ENCODE measurements around the gene PCSK9.

Gene PCSK9

DNA sequence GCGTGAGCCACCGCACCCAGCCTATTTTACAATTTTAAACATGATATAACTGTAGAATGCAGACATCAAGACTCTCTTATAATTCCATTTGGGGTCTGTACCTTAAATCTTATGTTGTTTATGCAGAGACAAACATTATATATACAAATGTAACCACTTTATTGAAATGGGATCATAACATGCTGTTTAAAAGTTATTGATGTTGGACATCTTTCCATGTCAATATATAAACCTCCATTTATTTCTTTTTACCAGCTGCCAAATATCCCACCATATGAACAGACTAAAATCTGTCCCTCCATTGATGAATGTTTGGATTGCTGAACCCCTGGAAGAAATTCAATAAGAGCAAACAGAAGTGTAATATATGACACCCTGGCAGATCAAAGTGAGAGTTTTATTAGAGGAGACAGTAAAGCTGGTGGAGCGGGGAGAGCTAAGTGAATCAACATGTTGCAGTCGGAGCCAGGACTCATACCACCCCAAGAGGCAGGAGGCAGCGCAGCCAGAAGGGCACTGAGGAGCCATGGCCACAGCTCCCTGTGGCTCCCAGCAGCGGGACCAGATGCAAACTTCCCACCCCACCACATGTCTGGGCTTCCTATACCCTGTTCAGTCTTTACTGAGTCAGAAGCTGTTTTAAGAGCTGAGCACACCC lies 4.7 kb upstream of the PCSK9 start:
- Histone ChIP-seq H3K9ac (ENCODE audit: low read depth, low read length) (no peak overlapping the region), H3K27ac (ENCODE audit: low read depth, low read length) (no peak overlapping the region), H3K36me3 (ENCODE audit: control insufficient read depth, insufficient read depth, low read length) (no peaks in the 10 kb centered on the region), H3K4me3 (ENCODE audit: low read depth, low read length) (no peak overlapping the region), H3K9me3 (ENCODE audit: control insufficient read depth, insufficient read depth, low read length) (no peaks in the 10 kb centered on the region; the same call in 1 of the 2 replicates), H3K27me3 (ENCODE audit: control insufficient read depth, insufficient read depth, low read length) (peaks cover 29% of the 10 kb centered on the region), H3K4me1 (ENCODE audit: control insufficient read depth, insufficient read depth, low read length) (peaks cover 8% of the 10 kb centered on the region)

DNA sequence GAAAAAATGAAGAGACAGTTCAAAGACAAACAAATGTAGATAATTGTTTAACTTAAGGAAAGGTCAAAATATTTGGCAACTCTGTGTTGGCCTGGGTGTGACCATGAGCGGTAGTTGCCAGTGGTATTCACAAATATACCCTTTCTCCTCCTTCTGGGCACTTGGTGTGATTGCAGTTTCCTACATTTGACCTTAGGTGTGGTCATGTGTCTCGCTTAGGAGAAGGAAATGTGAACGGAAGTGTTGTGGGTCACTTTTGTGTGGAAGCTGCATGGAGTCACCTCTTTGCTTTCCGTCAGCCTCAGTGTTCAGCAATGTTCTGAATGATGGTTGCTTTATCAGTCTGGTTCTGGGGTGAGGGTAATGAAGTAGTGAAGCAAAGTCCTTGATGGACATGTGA lies 3.4 kb upstream of the PCSK9 start:
- Histone ChIP-seq H3K36me3 (ENCODE audit: control insufficient read depth, insufficient read depth, low read length) (no peaks in the 10 kb centered on the region), H3K27me3 (ENCODE audit: control insufficient read depth, insufficient read depth, low read length) (peaks cover 42% of the 10 kb centered on the region), H3K9me3 (ENCODE audit: control insufficient read depth, insufficient read depth, low read length) (no peaks in the 10 kb centered on the region; the same call in 1 of the 2 replicates), H3K4me3 (ENCODE audit: low read depth, low read length) (no peak overlapping the region), H3K4me1 (ENCODE audit: control insufficient read depth, insufficient read depth, low read length) (peaks cover 15% of the 10 kb centered on the region), H3K27ac (ENCODE audit: low read depth, low read length) (no peak overlapping the region), H3K9ac (ENCODE audit: low read depth, low read length) (no peak overlapping the region)

DNA sequence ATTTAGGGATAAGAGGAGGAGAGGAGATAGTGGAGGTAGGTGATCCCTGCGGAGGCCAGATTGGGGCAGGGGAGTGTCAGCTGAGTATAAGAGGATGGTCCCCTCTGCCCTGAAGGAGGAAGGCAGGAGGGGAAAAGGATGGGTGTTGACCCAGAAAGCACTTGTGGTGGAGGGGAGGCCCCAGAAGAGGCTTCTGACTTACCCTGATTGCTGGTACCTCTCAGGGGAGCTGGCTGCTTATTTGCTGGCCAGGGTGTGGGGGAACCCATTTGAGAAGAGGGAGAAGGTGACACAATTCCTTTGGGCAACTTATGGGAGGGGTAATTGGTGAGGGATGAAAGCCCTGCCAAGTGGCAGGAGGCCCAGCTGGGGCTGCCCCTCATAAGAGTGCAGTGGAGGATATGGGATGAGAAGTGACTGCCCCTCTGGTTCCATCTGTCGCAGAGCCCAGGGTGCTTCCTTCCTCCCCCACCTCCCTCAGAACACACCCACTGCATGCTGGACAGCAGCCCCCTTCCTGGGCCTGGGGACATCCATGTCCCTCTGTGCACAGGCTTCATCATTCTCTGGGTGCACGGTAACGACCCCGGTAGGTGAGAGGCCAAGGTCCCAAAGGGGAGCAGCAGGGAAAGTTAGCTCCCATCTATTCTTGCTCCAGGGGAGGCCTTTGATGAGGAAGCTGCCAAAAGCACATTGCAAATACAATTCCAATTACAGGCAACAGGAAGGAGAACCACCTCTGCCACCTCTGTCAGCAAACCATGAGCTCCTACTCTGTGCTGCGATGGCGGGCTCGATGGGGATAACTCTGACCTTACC lies 1.4 kb upstream of the PCSK9 start:
- no peak overlapping the region for H3K27ac ChIP-seq (ENCODE audit: low read depth, low read length)
- peaks cover 18% of the 10 kb centered on the region for H3K4me1 ChIP-seq (ENCODE audit: control insufficient read depth, insufficient read depth, low read length)
- peaks cover 51% of the 10 kb centered on the region for H3K27me3 ChIP-seq (ENCODE audit: control insufficient read depth, insufficient read depth, low read length)
- H3K4me3 ChIP-seq (ENCODE audit: low read depth, low read length), result no peak overlapping the region
- no peak overlapping the region for H3K9ac ChIP-seq (ENCODE audit: low read depth, low read length)
- H3K36me3 ChIP-seq (ENCODE audit: control insufficient read depth, insufficient read depth, low read length), result no peaks in the 10 kb centered on the region; the same call in 1 of the 2 replicates
- H3K9me3 ChIP-seq (ENCODE audit: control insufficient read depth, insufficient read depth, low read length), result no peaks in the 10 kb centered on the region

DNA sequence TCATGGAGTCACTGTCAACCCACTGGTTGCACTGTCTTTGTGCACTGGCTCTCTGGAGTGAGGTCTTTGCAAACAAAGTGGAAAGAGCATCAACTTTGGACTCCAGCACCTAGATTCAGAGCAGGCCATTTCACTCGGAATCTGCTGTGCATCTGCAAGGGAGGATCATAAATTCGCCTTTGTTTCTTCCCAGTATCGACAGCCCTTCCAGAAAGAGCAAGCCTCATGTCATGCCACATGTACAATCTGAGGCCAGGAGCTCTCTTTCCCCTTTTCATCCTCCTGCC lies 853 bp upstream of the PCSK9 start:
- Histone ChIP-seq H3K27ac (ENCODE audit: low read depth, low read length) (no peak overlapping the region), H3K4me3 (ENCODE audit: low read depth, low read length) (no peak overlapping the region), H3K27me3 (ENCODE audit: control insufficient read depth, insufficient read depth, low read length) (peaks cover 51% of the 10 kb centered on the region), H3K9ac (ENCODE audit: low read depth, low read length) (no peak overlapping the region), H3K4me1 (ENCODE audit: control insufficient read depth, insufficient read depth, low read length) (peaks cover 23% of the 10 kb centered on the region), H3K9me3 (ENCODE audit: control insufficient read depth, insufficient read depth, low read length) (no peaks in the 10 kb centered on the region), H3K36me3 (ENCODE audit: control insufficient read depth, insufficient read depth, low read length) (peaks cover under 1% of the 10 kb centered on the region; the same call in 1 of the 2 replicates)

DNA sequence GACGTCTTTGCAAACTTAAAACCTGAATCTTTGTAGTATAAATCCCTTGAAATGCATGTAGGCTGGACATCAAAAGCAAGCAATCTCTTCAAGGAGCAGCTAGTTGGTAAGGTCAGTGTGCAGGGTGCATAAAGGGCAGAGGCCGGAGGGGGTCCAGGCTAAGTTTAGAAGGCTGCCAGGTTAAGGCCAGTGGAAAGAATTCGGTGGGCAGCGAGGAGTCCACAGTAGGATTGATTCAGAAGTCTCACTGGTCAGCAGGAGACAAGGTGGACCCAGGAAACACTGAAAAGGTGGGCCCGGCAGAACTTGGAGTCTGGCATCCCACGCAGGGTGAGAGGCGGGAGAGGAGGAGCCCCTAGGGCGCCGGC lies 390 bp upstream of the PCSK9 start:
- no peak overlapping the region for H3K27ac ChIP-seq (ENCODE audit: low read depth, low read length)
- H3K4me1 ChIP-seq (ENCODE audit: control insufficient read depth, insufficient read depth, low read length), result peaks cover 23% of the 10 kb centered on the region
- peaks cover 51% of the 10 kb centered on the region for H3K27me3 ChIP-seq (ENCODE audit: control insufficient read depth, insufficient read depth, low read length)
- H3K36me3 ChIP-seq (ENCODE audit: control insufficient read depth, insufficient read depth, low read length), result peaks cover 5% of the 10 kb centered on the region
- H3K9me3 ChIP-seq (ENCODE audit: control insufficient read depth, insufficient read depth, low read length), result no peaks in the 10 kb centered on the region
- H3K9ac ChIP-seq (ENCODE audit: low read depth, low read length), result 0 out of 2 replicates have a peak overlapping the region, but pooled peaks have one; percentile 53
- H3K4me3 ChIP-seq (ENCODE audit: low read depth, low read length), result peak overlapping the region; percentile 73; the same call in 1 of the 2 replicates

DNA sequence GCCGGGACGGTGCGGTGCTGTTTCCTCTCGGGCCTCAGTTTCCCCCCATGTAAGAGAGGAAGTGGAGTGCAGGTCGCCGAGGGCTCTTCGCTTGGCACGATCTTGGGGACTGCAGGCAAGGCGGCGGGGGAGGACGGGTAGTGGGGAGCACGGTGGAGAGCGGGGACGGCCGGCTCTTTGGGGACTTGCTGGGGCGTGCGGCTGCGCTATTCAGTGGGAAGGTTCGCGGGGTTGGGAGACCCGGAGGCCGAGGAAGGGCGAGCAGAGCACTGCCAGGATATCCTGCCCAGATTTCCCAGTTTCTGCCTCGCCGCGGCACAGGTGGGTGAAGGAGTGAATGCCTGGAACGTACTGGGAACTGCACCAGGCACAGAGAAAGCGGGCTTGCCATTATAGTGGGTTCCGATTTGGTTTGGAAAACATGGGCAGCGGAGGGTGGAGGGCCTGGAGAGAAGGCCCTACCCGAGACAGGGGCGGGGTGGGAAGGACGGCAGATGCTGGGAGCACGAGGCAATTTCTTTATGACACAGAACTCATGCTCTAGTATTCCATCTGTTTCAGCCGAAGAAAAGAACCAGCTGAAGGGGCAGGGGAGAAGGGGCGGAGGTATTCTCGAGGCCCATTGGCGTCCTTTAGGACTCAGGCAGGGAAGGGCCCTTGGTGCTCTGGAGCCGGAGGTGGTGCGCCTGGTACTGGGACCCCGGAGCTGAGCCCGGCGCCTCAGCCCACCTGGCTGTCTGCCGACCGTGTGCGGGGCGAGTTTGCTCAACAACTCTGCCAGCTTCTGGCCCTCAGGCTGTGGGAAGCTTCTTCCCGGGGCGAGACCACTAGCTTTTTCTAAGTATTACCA lies 960 bp downstream of the PCSK9 start:
- H3K9me3 ChIP-seq (ENCODE audit: control insufficient read depth, insufficient read depth, low read length), result no peaks in the 10 kb centered on the region
- H3K36me3 ChIP-seq (ENCODE audit: control insufficient read depth, insufficient read depth, low read length), result peaks cover 18% of the 10 kb centered on the region
- 0 out of 2 replicates have a peak overlapping the region, but pooled peaks have one; percentile 53 for H3K9ac ChIP-seq (ENCODE audit: low read depth, low read length)
- peaks cover 51% of the 10 kb centered on the region for H3K27me3 ChIP-seq (ENCODE audit: control insufficient read depth, insufficient read depth, low read length)
- peak overlapping the region; percentile 73 for H3K4me3 ChIP-seq (ENCODE audit: low read depth, low read length)
- peaks cover 23% of the 10 kb centered on the region for H3K4me1 ChIP-seq (ENCODE audit: control insufficient read depth, insufficient read depth, low read length)
- H3K27ac ChIP-seq (ENCODE audit: low read depth, low read length), result no peak overlapping the region

DNA sequence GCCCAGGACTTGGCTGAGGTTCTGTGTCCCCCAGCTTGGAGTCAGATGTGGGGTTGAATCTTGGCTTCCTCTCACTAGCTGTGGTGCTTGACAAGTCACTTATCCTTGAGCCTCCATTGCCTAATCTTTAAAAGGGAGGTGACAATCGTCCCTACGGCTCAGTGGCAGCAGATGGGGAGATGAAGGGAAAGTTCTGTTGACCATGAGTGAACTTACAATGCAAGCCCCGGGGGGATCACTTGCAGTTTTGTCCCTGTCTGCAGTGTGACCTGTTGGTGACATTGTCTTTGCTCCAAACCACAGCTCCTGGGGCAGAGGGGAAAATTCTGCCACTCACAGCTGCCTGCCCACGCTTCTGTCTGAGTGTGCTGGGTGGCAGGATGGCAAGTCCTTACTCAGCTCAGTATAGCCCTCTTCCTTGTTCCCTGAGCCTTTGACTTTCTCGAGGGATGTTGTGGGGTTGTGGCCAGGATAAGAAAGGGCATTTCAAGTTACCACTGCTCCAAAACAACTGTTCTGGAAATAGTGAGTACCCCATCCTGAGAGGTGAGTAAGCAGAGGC lies 1.7 kb downstream of the PCSK9 start:
- Histone ChIP-seq H3K9me3 (ENCODE audit: control insufficient read depth, insufficient read depth, low read length) (no peaks in the 10 kb centered on the region), H3K36me3 (ENCODE audit: control insufficient read depth, insufficient read depth, low read length) (peaks cover 21% of the 10 kb centered on the region), H3K4me1 (ENCODE audit: control insufficient read depth, insufficient read depth, low read length) (peaks cover 23% of the 10 kb centered on the region), H3K27me3 (ENCODE audit: control insufficient read depth, insufficient read depth, low read length) (peaks cover 51% of the 10 kb centered on the region), H3K9ac (ENCODE audit: low read depth, low read length) (no peak overlapping the region), H3K27ac (ENCODE audit: low read depth, low read length) (no peak overlapping the region), H3K4me3 (ENCODE audit: low read depth, low read length) (peak overlapping the region; percentile 73)

DNA sequence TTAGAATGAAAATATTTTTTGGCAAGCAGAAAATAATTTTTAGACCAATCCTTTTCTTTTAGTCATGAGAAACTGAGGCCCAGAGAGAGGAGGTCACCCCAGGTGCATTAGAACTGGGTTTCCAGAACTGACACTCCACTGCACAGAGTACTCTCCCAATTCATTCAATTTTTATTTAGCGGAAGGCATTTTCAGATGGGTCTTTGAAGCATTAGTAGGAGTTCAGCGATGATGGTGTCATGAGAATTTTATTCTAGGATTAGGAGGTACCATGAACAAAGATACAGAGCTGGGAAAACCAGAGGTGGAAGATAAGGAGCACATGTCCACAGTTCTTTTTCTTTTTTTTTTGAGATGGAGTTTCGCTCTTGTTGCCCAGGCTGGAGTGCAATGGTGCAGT lies 2.3 kb downstream of the PCSK9 start:
- Histone ChIP-seq H3K9me3 (ENCODE audit: control insufficient read depth, insufficient read depth, low read length) (no peaks in the 10 kb centered on the region), H3K27me3 (ENCODE audit: control insufficient read depth, insufficient read depth, low read length) (peaks cover 47% of the 10 kb centered on the region), H3K9ac (ENCODE audit: low read depth, low read length) (no peak overlapping the region), H3K4me3 (ENCODE audit: low read depth, low read length) (peak overlapping the region; percentile 73; the same call in 1 of the 2 replicates), H3K4me1 (ENCODE audit: control insufficient read depth, insufficient read depth, low read length) (peaks cover 23% of the 10 kb centered on the region), H3K27ac (ENCODE audit: low read depth, low read length) (no peak overlapping the region), H3K36me3 (ENCODE audit: control insufficient read depth, insufficient read depth, low read length) (peaks cover 25% of the 10 kb centered on the region)

DNA sequence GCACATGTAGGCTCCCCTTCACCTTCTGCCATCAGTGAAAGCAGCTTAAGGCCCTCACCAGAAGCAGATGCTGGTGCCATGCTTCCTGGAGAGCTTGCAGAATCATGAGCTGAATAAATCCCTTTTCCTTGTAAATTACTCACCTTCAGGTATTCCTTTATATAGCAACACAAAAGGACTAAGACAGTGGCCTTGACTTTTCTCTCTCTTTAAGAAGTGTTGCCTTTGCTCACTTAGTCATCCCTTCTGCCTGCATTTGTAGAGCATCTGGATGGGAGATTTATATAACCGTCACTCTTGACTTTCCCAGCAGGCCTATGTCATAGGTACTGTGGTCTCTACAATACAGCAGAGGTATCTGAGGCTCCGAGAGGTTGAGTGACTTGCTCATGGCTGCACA lies 3.7 kb downstream of the PCSK9 start:
- H3K27ac ChIP-seq (ENCODE audit: low read depth, low read length), result no peak overlapping the region
- peaks cover 23% of the 10 kb centered on the region for H3K4me1 ChIP-seq (ENCODE audit: control insufficient read depth, insufficient read depth, low read length)
- H3K9me3 ChIP-seq (ENCODE audit: control insufficient read depth, insufficient read depth, low read length), result no peaks in the 10 kb centered on the region
- peaks cover 37% of the 10 kb centered on the region for H3K36me3 ChIP-seq (ENCODE audit: control insufficient read depth, insufficient read depth, low read length)
- no peak overlapping the region for H3K4me3 ChIP-seq (ENCODE audit: low read depth, low read length)
- H3K27me3 ChIP-seq (ENCODE audit: control insufficient read depth, insufficient read depth, low read length), result peaks cover 38% of the 10 kb centered on the region
- no peak overlapping the region for H3K9ac ChIP-seq (ENCODE audit: low read depth, low read length)

DNA sequence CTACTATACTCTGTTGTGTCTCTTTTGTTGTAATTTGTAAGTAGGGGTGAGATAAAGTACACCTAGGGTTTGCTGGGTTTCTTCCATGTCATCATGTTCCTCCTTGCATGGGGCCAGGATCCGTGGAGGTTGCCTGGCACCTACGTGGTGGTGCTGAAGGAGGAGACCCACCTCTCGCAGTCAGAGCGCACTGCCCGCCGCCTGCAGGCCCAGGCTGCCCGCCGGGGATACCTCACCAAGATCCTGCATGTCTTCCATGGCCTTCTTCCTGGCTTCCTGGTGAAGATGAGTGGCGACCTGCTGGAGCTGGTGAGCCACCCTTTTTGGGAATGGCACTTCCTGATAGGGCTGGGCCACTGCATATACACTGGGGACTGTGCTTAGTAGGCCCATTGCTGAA lies 4.4 kb downstream of the PCSK9 start:
- H3K9ac ChIP-seq (ENCODE audit: low read depth, low read length), result no peak overlapping the region

More for the DNA sequence above, 4.4 kb downstream of the PCSK9 start:
- peaks cover 19% of the 10 kb centered on the region for H3K4me1 ChIP-seq (ENCODE audit: control insufficient read depth, insufficient read depth, low read length)
- no peak overlapping the region for H3K27ac ChIP-seq (ENCODE audit: low read depth, low read length)
- H3K4me3 ChIP-seq (ENCODE audit: low read depth, low read length), result no peak overlapping the region
- H3K36me3 ChIP-seq (ENCODE audit: control insufficient read depth, insufficient read depth, low read length), result peaks cover 44% of the 10 kb centered on the region
- H3K27me3 ChIP-seq (ENCODE audit: control insufficient read depth, insufficient read depth, low read length), result peaks cover 30% of the 10 kb centered on the region
- H3K9me3 ChIP-seq (ENCODE audit: control insufficient read depth, insufficient read depth, low read length), result no peaks in the 10 kb centered on the region

Measured in HUES48 (cell line).